Renal cortex interstitium (tissue), 11 donors: Measurements from ENCODE around the gene AGAP1. TPM values are rescaled to one million over a fixed set of nuclear protein-coding genes. Genes with fewer than 3 reads are reported as not detected.
A peak's percentile ranks its signal among the peaks of the same experiment; 100 is the strongest.

ENCODE experiments used
- DNase-seq, 11 donors: peaks; one replicate each; pipeline ENCODE4 v3.0.0-alpha.2; 2013; ENCODE audit warnings: low read depth in 9 of 11, low spot score in 4 of 11; ENCODE audit errors: extremely low read depth in 1 of 11
- polyA plus RNA-seq, 3 donors: library from polyadenylated mRNA; unstranded; fragments of 120-200 nt; gene quantifications; one replicate each; pipeline ENCODE4 v1.2.1, GENCODE V29; 2013; ENCODE audit not compliant: insufficient read length in 3 of 3

Gene AGAP1
- polyA plus RNA-seq, 3 donors = 19.1 to 22.8 (median 22.0) TPM

GRCh38 chr2:236008857-236009256, 515.0 kb downstream of the AGAP1 start:
- DNase-seq = no peak

GRCh38 chr2:236010920-236011685, 517.3 kb downstream of the AGAP1 start:
- no peak for DNase-seq

DNA sequence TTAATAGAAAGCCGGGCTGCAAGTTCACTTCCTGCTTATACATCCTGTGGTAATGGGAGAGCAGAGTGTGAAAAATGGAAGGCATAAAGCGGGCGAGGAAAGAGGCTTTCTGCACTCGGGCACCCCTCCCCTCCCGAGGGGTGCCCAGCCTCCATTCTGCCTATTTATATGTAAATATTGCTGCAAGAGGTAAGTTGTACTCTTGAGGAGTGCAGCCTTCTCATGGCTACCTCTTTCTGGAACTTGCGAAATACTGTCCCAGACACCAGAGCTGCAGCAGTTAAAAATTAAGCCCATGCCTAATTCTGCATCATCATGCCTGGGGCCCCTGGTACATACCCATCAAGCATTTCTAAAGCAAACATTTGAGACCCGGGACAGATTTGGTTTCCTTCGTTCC, 518.3 kb downstream of the AGAP1 start:
- DNase-seq = no peak

DNA sequence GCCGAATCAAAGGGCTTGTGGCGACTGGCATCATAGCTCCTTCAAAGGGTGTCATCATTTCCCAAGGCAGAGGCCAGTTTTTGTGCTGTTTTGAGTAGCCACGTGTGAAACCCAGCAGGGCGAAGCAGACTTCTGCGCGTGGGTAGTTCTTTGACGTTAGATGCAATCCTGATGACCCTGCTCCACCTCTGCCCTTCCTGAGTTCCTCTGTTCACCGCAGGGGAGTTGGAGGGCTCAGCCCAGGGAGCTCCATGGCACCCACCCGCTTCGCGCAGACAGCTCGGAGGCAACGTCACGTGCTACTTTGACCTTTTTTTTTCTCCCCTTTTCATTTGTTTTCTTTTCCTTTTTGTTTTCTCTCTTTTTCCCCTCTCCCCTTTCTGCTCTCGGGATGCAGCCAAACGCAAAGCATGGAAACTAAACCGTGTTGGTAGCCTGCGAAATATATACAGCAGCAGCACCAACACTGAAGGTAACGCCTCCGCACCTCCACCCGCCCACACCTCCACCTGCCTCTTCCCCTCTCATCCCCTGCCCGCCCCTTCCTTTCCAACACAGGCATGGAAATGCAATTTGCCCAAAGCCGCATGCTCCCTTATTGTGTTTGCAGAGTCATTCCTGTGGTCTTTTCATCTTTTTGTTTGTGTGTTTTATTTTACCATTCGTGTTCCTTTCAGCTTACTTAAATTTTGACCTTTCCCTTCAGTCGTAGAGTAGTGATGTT, 520.7 kb downstream of the AGAP1 start:
- no peak for DNase-seq

DNA sequence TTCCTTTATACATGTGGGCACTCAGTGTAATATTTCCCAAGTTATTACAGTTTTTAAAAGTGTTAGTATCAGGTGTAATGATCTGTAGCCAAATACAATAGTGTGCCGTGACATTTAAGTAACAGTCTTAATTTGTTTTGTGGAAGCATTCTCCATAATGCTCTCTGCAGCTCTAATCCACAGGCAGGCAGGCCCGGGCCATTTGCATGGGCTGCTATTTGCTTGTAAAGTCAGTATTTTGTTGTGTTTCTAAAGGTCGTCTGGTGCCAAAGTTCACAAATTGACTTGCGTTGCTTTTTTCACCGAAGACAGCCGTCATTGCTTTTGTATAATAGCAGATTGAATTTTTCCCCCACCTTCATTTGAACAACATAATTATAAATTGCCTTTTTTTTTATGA, 521.3 kb downstream of the AGAP1 start:
- DNase-seq = no peak

DNA sequence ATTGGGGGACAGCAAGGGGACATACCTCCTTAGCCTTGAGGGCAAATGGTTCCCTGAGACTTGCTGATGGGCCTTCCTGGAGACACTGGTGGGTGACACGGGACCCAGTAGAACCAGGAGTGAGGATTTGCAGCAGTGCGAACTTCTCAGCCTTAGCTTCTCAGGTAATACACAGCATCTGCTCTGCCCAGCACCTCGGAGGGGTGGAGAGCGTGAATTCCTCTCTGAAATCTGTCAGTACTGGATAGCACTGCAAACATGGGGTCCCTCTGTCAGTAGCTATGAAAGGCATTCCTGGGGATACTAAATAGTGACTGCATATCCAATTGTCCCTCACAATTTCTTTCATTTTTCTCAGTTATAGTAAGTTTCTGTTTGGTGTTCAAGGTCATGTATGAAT, 522.7 kb downstream of the AGAP1 start:
- DNase-seq = no peak

GRCh38 chr2:236017446-236017845, 523.6 kb downstream of the AGAP1 start:
- no peak for DNase-seq

DNA sequence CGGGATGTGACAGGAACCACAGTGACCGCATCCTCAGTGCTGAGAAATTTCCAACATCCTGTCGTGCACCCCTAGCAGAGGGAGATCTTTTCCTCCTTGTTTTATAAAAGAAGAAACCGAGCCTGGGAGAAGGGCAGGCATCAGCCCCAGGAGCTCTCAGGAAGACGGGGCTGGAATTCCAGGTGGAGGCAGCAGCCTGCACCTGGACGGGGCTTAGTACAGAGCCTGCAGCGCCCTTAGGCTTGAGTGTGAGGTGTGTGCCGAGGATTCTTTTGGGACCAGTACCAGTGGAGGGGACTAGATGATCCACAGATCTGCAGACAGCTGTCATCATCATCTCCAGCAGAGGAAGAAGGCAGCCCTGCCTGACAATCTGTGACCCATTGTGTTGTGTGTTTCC, 525.6 kb downstream of the AGAP1 start:
- no peak for DNase-seq

DNA sequence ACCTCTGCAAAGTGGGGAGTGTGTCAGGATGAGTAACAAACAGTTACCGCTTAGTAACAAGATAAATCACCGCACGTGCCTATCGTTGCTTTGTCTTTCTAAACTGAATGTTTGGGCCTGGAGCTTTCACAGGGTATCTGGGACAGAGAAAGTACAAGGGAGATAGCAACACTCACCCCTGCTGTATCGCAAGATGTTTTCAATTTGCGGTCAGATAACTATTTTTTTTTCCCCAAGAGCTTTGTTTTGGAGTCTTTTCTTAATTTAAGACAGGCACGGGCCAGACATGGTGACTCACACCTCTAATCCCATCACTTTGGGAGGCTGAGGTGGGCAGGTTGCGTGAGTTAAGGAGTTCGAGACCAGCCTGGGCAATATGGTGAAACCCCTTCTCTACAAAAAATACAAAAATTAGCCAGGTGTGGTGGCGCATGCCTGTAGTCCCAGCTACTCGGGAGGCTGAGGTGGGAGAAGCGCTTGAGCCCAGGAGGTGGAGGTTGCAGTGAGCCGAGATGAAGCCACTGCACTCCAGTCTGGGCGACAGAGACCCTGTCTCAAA, 527.7 kb downstream of the AGAP1 start:
- no peak for DNase-seq

- DNase-seq = no peak
These were observed 528.3 kb downstream of the AGAP1 start for GRCh38 chr2:236022128-236022527.

DNA sequence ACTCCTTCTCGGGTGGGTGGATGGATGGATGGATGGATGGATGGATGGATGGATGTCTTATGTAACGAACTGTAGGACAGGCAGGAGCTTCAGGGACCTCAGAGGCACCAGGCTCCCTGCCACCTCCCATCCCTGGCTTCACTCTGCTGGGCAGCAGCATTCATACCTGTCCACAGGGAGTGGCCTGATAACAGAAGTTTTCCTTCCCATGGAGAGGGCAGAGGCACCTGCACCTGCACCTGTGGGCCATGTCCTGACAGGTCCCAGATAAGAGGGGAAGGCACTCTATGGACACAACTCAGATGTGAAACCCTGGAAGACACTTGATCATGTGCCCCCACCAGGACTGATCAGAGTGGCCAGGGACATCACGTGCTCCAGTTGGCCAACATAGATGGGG, 532.0 kb downstream of the AGAP1 start:
- DNase-seq = no peak

GRCh38 chr2:236026841-236027240, 533.0 kb downstream of the AGAP1 start:
- DNase-seq = peak in 8 of 11 donors; percentile 9 to 53 (median 32)

DNA sequence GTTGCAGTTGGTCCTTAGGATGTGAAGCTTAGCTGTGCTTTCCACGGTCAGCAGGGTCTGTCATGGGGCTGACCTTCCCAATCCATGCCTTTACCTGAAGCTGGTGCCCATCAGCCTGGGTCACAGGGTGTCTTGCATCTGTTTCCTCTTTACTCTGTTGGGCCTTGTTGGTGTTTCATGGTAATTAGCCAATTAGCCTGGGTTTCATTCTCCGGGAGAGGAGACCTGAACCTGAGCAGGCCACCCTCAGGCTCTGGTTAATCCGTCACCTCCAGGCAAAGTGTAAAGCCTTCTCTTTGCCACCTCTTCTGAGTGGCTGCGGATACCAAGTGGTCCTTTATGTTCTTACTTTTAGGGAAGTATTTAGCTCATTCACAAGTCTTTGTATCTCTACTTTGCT, 534.2 kb downstream of the AGAP1 start:
- DNase-seq = no peak

- no peak for DNase-seq
These were observed 539.6 kb downstream of the AGAP1 start for GRCh38 chr2:236033462-236033861.

DNA sequence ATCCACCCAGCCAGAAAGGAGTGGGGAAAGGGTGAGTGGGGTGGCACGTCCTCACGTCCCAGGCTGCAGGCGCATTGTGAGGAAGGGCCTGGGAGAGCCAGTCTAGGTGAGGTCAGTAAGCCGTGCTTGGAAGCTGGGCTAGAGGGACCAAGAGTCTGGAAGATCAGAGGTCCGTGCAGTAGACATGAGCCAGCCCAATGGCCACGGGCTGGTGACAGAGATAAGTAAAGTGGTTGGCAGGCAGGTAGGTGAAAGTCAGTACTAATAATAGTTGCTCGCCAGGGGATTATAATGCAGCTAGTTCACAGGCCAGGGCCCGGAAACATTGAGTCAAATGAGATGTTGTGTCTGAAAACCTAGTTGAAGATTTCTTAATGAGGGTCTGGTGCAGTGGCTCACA, 541.1 kb downstream of the AGAP1 start:
- no peak for DNase-seq

DNA sequence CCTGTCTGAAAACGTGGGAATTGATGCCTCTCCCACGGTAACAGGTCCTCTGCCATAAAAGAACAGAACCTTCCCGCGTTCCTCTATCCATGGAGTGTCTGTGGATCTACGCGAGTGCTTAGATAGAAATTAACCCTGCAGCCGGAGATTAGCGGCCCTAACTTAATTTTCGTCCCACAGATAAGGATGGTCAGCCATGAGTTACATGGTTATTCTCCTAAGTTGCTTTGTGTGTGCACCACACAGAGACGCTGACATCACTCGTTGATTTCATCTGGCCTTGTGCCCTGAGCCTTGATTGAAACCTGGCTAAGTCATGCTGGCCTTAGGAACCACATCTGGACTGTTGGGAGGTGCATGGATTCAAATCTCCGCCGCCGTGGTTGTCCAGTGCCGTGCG, 542.2 kb downstream of the AGAP1 start:
- no peak for DNase-seq

- DNase-seq = no peak
These were observed 544.3 kb downstream of the AGAP1 start for GRCh38 chr2:236038096-236038495.

GRCh38 chr2:236040600-236041328, 546.9 kb downstream of the AGAP1 start:
- DNase-seq = no peak

DNA sequence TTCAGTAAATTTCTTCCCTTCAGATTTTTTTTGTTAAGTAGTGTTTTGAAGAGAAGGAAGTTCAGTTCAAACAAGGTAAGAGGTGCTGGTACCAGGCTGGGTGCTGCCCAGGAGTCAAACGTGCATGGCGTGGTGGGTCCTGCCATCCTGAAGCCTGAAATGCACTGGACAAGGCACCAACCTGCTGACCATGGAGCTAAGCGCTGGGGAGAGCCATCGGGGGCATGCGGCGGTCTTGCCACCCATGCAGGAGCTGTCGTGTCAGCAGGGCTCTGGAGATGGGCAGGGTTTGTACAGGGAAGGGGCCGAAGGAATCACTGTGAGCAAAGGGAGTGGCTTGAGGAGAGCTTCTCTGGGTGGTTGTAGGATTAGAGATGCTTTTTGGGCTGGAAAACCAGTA, 547.8 kb downstream of the AGAP1 start:
- DNase-seq = no peak

DNA sequence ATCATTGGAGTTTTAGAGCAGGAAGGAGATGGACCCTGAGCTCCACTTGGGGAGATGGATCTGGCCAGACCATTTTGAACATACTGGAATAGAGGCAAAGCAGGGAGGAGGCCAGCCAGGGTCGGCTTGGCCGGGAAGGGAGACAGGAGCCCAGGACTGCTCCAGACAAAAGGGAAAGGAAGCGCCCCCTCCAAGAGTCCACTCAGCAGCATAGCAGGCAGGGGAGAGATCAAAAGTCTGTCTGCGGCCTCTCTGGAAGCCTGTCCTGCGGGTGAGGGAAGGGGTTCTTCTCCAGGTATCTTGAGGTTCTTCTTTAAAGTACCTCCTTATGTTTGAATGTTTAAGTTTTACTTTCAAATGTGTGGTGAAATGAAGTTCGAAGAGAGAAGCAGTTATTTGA, 548.2 kb downstream of the AGAP1 start:
- DNase-seq = no peak
